Natural killer cell treated with Interleukin-12 subunit alpha and Interleukin-12 subunit beta and Interleukin-15 and Interleukin-18, amount 100 ng/mL, for 72 hours (primary cell): ENCODE results near the gene ZNF579. TPM values are rescaled to one million over a fixed set of nuclear protein-coding genes. Genes with fewer than 3 reads are reported as not detected.
"Not testable (repeated sequence)": the region's sequence is repeated elsewhere in the genome, so short reads cannot be mapped to it uniquely, and the experiment has no call there.

Experiments
- ATAC-seq, 2 donors: fragments of 150-1000 bp; cut with Tn5 transposase in 1 of 2; sonication (Bioruptor Pico), chemical (Tn5 transposase) in 1 of 2; 2 replicates each; pipeline ENCODE4 v1.10.0; 2021
- DNase-seq: peaks from one replicate; pipeline ENCODE4 v3.0.0; 2022; ENCODE audit warnings: low spot score
- H3K27ac Mint-ChIP-seq, 2 donors: 1 replicate in 1 of 2; 2 replicates in 1 of 2; pipeline ENCODE4 v1.8.0; 2022; ENCODE audit warnings: mixed read lengths in 2 of 2, mild to moderate bottlenecking in 1 of 2, moderate library complexity in 1 of 2
- H3K27me3 Mint-ChIP-seq, 2 donors: 1 replicate in 1 of 2; 2 replicates in 1 of 2; pipeline ENCODE4 v1.8.0; 2022; ENCODE audit warnings: mixed read lengths in 2 of 2
- H3K36me3 Mint-ChIP-seq: one replicate; pipeline ENCODE4 v1.8.0; 2022; ENCODE audit warnings: mixed read lengths
- H3K4me1 Mint-ChIP-seq, 2 donors: 1 replicate in 1 of 2; 2 replicates in 1 of 2; pipeline ENCODE4 v1.8.0; 2022; ENCODE audit warnings: low read depth in 2 of 2, mixed read lengths in 2 of 2, mild to moderate bottlenecking in 1 of 2
- H3K4me3 Mint-ChIP-seq: one replicate; pipeline ENCODE4 v1.8.0; 2022; ENCODE audit warnings: mixed read lengths
- H3K9me3 Mint-ChIP-seq: 2 replicates; pipeline ENCODE4 v1.8.0; 2022; ENCODE audit warnings: mixed read lengths
- total RNA-seq, 2 donors: library from RNA; stranded (reverse); gene quantifications; one replicate each; pipeline ENCODE4 v1.2.3, GENCODE V29; 2022

The ZNF579 gene
- total RNA-seq, 2 donors from 2014 or later: 6.5 to 10.2 TPM

DNA sequence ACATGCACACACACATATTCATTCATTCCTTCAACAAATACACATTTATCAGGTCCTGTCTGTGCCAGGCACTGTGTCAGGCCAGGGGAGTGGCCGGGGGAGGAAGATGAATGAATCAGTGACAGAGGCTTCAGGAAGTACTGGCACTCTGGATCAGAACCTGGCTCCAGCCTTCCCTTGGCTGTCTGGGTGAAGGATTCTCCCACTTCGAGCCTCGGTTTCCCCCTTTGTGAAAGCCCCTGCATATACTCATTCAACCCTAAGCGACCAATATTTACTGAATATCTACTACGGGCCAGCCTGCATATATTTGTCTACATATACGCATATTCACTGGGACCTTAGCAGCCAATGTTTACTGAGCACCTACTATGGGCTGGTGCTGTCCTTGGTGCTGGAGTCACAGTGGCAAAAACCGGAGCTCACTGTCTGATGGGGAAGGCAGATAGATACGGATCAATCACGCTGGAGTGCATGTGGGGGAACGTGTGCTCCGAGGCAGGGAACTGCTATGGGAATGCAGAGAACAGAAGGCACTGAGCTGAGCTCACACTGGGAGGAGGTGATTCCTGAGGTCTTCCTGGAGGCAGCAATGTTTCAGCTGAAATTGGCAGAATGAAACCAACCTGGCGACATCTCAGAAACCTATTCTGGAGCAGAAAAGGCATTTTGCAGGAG is 636 bp upstream of the ZNF579 start:
- H3K4me3 Mint-ChIP-seq: peak overlapping the region; percentile 89
- H3K27ac Mint-ChIP-seq: peak overlapping the region; percentile 31 to 73
- no peak for DNase-seq
- no peaks in the 10 kb centered on the region for H3K36me3 Mint-ChIP-seq
- peaks cover 23 to 28% of the 10 kb centered on the region in 2 donors for H3K4me1 Mint-ChIP-seq
- ATAC-seq: no peak
- H3K9me3 Mint-ChIP-seq: no peaks in the 10 kb centered on the region
- H3K27me3 Mint-ChIP-seq: peaks cover 8% of the 10 kb centered on the region in 2 donors

DNA sequence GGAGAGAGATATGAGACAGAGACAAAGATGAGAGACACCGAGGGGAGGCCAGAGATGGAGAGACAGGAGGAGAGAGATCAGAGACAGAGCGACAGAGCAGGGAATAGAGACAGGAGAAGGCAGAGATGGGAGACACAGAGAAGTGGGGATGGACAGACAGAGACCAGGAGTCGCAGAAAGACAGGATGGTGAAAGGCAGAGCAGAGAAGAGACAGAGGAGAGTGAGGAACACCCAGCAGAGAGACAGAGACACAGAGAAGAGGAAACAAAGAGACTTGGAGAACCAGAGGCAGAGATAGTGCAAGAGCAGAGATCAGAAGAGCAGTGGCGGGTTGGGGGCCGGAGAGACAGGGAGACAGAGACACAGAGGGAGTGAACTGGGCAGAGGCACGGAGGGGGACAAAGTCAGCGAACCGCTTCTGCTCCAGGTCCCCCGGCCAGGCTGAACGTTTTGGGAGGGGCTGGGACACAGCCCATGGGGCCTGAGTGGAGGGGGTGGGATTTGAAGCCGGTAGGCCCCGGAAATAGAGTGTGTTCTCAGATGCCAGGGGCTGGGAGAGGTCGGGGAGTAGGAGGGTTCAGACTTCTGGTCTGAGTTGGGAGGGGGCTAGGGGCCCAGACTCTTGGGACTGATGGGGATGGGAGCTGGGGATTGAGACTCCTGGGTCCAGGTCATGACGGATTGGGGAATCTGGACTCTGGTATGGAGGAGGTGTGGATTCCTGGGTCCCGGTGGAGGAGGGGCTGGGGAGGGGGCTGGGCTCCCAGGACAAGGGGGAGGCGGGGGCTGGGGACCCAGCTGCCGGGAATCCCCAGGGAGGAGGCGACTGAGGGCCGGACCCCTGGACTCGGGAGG is 654 bp downstream of the ZNF579 start:
- ATAC-seq (peak; percentile 32 to 34), DNase-seq (no peak)
- no peaks in the 10 kb centered on the region for H3K9me3 Mint-ChIP-seq

DNA sequence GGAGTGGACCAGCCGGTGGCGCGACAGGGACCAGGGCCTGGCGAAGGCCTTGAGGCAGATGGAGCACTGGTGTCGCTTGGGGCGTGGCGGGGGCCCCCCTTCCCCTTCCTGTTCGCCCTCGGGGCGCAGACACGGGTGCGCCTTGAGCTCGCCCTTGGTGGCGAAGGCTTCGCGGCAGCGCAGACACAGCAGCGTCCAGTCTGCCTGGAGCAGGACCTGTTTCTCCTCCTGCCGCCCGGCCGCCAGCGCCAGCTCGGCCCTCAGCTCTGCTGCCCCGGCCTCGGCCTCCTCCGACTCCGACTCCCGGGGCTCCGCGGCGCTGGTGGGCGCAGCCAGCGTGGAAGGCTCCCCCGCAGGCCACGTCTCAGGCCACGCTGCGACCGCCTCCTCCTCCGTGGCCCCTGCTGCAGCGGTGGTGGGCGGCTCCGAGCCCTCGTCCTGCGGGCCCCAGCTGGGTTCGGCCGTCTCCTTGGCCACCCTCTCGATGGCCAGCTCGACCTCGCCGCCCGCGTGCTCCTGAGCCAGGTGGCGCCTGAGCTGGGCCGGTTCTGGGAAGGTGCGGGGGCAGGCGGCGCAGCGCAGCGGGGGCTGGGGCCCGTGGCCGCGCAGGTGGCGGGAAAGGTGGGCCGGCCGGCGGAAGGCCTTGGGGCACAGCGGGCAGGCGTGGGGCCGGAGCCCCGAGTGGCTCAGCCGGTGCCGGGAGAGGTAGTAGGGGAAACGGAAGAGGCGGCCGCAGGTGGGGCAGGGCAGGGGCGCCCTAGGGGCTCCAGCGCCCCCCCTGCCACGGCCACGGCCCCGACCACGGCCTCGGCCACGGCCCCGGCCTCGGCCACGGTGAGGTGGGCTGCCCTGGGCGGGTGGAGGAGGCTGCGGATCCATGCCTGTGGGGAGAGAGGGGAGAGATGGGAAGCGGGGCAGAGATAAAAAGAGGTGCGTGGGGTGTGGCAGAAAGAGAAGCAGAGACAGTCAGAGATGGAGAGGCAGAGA is 1.6 kb downstream of the ZNF579 start:
- no peaks in the 10 kb centered on the region for H3K36me3 Mint-ChIP-seq
- H3K27me3 Mint-ChIP-seq: no peaks in the 10 kb centered on the region
- H3K27ac Mint-ChIP-seq: peak overlapping the region; percentile 65 to 73
- H3K4me1 Mint-ChIP-seq: peaks cover 15 to 20% of the 10 kb centered on the region in 2 donors
- no peaks in the 10 kb centered on the region for H3K9me3 Mint-ChIP-seq
- peak overlapping the region; percentile 89 for H3K4me3 Mint-ChIP-seq
- ATAC-seq: peak in 1 of 2 donors; percentile 40
- DNase-seq: no peak

More for the DNA sequence above, 654 bp downstream of the ZNF579 start:
- Mint-ChIP-seq H3K4me3 (peak overlapping the region; percentile 89), H3K4me1 (peaks cover 15 to 20% of the 10 kb centered on the region in 2 donors), H3K27me3 (peaks cover under 1 to 3% of the 10 kb centered on the region in 2 donors), H3K36me3 (no peaks in the 10 kb centered on the region), H3K27ac (peak overlapping the region; percentile 65 to 73)

DNA sequence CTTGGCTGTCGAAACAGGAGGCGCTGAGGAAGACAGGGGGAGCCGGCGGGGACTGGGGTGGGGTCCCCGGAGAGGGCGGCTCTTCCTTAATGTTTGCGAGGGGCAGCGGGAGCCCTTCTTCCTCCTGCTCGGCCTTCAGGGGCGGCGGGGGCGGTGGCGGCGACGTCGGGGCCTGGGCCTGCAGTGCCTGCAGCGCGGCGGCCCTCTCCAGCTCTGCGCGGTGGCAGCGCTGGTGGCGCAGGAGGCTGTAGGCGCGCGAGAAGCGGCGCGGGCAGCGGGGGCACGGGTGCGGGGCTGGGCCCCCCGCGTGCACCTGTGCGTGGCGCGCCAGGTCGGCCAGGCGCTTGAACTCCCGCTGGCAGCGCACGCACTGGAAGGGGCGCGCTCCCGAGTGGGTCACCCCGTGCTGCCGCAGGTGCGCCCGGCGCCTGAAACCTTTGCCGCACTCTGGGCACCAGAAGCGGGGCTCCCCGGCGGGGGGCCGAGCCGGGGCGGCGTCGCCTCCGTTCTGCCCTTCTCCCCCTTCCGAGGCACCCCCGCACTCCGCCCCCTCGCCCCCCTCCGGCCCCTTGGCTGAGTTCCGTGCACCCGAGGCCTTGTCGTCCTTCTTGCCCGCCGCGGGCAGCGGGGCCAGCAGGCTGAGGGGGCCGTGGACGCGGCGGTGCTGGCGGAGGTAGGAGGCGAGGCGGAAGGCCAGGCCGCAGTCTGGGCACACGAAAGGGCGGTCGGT is 2.5 kb downstream of the ZNF579 start:
- Mint-ChIP-seq H3K4me1 (peaks cover 15 to 20% of the 10 kb centered on the region in 2 donors), H3K4me3 (no peak overlapping the region), H3K9me3 (no peaks in the 10 kb centered on the region), H3K27me3 (no peaks in the 10 kb centered on the region), H3K36me3 (no peaks in the 10 kb centered on the region), H3K27ac (no peak overlapping the region)
- DNase-seq (no peak), ATAC-seq (no peak)

DNA sequence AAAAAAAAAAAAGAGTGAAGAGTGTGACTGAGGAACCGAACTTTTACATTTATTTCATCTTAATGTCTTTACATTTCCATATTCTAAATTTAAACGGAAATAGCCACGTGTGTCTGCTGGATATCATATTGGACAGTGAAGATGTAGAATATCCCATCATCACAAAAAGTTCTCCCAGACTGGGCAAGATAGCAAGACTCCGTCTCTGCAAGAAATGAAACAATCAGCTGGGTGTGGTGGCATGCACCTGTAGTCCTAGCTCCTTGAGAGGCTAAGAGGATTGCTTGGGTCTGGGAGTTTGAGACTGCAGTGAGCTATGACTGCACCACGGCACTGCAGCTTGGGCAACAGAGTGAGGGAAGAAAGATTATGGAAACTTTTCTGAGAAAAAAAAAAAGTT is 3.9 kb downstream of the ZNF579 start:
- Mint-ChIP-seq H3K9me3 (no peaks in the 10 kb centered on the region), H3K36me3 (no peaks in the 10 kb centered on the region), H3K4me3 (no peak overlapping the region), H3K27me3 (no peaks in the 10 kb centered on the region), H3K27ac (no peak overlapping the region), H3K4me1 (peaks cover 12 to 16% of the 10 kb centered on the region in 2 donors)
- DNase-seq (no peak), ATAC-seq (no peak)

DNA sequence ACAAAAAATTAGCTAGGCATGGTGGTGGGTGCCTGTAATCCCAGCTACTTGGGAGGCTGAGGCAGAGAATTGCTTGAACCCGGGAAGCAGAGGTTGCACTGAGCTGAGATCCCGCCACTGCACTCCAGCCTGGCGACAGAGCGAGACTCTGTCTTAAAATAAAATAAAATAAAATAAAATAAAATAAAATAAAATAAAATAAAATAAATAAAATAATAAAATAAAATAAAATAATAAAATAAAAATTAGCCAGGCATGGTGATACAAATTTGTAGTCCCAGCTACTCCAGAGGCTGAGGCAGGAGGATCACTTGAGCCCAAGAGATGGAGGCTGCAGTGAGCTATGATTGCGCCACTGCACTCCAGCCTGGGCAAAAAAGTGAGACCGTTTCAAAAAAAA is 6.7 kb downstream of the ZNF579 start:
- DNase-seq, H3K9me3 Mint-ChIP-seq: not testable (repeated sequence)

DNA sequence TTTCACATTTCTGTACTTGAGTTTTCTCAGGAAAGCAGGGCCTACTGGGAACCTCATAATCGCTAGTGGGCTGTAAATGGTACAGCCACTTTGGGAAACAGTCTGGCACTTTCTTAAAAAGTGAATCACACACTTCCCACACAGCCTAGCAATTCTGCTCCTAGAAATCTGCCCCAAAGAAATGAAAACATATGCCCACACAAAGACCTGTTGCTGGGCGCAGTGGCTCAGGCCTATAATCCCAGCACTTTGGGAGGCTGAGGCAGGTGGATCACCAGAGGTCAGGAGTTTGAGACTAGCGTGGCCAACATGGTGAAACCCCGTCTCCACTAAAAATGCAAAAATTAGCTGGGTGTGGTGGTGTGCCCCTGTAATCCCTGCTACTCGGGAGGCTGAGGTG is 11.2 kb downstream of the ZNF579 start:
- ATAC-seq, H3K27me3 Mint-ChIP-seq, H3K4me1 Mint-ChIP-seq, H3K4me3 Mint-ChIP-seq, DNase-seq, H3K27ac Mint-ChIP-seq, H3K9me3 Mint-ChIP-seq, H3K36me3 Mint-ChIP-seq: not testable (repeated sequence)

More for the DNA sequence above, 6.7 kb downstream of the ZNF579 start:
- H3K4me1 Mint-ChIP-seq, H3K27ac Mint-ChIP-seq, H3K4me3 Mint-ChIP-seq, ATAC-seq, H3K36me3 Mint-ChIP-seq, H3K27me3 Mint-ChIP-seq: not testable (repeated sequence)

DNA sequence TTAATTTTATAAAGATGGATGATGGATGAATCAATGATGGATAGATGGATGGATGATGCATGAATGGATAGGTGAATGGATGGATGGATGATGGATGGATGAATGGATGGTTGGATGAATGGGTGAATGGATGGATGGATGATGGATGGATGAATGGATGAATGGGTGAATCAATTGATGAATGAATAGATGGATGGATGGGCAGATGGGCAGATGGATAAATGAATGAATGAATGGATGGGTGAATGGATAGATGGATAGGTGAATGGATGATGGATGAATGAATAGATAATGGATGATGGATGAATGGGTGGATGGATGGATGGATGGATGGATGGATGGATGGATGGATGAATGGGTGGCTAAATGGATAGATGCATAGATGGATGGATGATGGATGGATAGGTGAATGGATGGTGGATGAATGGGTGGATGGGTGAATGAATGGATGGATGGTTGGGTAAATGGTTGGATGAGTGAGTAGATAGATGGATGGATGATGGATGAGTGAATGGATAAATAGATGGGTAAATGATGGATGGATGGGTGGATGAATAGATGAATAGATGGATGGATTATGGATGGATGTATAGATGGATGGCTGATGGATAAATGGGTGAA is 12.8 kb downstream of the ZNF579 start:
- DNase-seq (no peak), ATAC-seq (no peak)
- Mint-ChIP-seq H3K4me3 (no peak overlapping the region), H3K36me3 (no peaks in the 10 kb centered on the region), H3K4me1 (no peaks in the 10 kb centered on the region), H3K9me3 (no peaks in the 10 kb centered on the region), H3K27ac (no peak overlapping the region), H3K27me3 (peaks cover 5 to 9% of the 10 kb centered on the region in 2 donors)

DNA sequence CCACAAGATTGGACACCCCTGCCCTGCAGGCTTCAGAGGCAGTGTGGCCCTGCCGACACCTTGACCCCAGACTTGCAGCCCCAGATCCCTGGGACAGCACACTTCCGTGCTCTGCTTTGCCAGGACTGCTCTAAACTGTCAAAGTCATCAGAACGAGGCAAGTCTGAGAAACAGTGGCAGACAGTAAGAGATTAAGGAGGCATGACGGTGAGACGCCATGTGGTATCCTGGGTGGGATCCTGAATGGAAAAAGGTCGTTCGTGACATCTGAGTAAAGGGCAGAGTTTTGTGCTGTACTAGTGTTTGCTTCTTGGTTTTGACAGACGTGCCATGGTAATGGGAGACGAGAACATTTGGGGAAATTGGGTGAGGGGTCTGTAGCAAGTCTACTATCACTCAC is 13.8 kb downstream of the ZNF579 start:
- no peaks in the 10 kb centered on the region for H3K4me1 Mint-ChIP-seq
- H3K27ac Mint-ChIP-seq: no peak overlapping the region
- no peaks in the 10 kb centered on the region for H3K36me3 Mint-ChIP-seq
- peaks cover 5 to 9% of the 10 kb centered on the region in 2 donors for H3K27me3 Mint-ChIP-seq
- ATAC-seq: no peak
- H3K4me3 Mint-ChIP-seq: no peak overlapping the region
- no peak for DNase-seq
- no peaks in the 10 kb centered on the region for H3K9me3 Mint-ChIP-seq

DNA sequence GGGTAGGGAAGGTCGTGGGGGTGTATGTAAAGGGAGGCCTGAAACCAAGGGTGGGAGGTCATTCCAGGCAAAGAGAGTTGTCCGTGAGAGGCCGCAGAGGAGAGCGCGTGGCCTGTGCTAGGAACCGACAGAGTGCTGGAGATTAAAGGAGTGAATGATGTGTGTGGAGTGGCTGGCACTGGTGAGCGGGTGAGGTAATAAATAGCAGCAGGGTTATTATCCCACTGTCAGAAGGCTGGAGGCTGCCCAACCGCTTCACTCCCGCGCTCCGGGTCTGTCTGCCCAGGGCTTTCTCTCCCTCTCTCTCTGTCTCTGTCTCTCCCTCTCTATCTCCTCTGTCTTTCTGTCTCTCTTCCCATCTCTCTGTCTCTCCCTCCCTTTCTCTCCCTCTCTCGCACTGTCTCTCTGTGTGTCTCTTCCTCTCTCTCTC is 17.4 kb downstream of the ZNF579 start:
- DNase-seq (no peak), ATAC-seq (no peak)
- no peaks in the 10 kb centered on the region for H3K4me1 Mint-ChIP-seq
- no peak overlapping the region for H3K4me3 Mint-ChIP-seq
- peaks cover 11 to 12% of the 10 kb centered on the region in 2 donors for H3K27me3 Mint-ChIP-seq
- no peaks in the 10 kb centered on the region for H3K9me3 Mint-ChIP-seq
- no peaks in the 10 kb centered on the region for H3K36me3 Mint-ChIP-seq
- no peak overlapping the region for H3K27ac Mint-ChIP-seq

DNA sequence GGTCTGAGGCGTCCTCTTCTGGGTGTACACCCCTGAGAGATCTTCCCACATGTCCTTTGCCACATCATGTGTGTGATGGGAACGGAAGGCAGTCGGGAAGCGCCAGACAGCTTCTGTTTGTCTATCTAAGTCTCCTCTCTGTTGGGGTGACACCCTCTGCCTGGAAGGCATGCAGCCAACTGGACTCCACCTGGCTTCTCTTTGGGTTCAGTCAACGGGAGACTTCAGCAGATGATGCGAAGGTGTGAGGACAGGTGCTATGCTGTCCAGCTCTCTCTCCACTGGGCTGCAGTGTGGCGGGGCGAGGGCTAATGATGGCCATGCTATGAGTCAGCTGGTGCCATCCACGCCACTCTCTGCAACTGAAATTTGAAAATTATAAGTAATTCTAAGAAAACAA is 21.0 kb downstream of the ZNF579 start:
- Mint-ChIP-seq H3K4me1 (no peaks in the 10 kb centered on the region), H3K36me3 (no peaks in the 10 kb centered on the region), H3K27me3 (peaks cover 2 to 9% of the 10 kb centered on the region in 2 donors), H3K4me3 (no peak overlapping the region), H3K27ac (no peak overlapping the region), H3K9me3 (no peaks in the 10 kb centered on the region)
- ATAC-seq: no peak
- DNase-seq: no peak

DNA sequence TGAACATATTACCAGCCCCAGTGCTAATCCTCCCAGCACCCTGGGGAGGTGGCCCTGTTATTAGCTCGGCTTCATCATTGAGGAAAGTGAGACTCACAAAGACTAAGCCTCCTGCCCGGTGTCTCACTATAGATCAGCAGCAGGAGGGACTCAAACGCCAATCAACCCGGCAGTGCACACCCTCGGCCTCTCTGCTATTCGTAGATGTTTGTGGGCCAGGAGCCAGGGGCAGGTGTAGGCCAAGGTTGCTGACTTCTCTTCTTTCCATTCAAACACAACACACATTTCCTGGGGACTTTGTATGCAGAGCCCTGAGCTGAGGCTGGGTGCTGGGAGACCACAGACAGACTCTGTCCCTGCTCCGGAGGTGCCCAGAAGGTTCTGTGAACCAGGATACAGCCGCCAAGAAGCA is 25.9 kb downstream of the ZNF579 start:
- Mint-ChIP-seq H3K4me1 (no peaks in the 10 kb centered on the region), H3K27me3 (peaks cover 6 to 16% of the 10 kb centered on the region in 2 donors), H3K4me3 (no peak overlapping the region), H3K9me3 (no peaks in the 10 kb centered on the region), H3K36me3 (no peaks in the 10 kb centered on the region), H3K27ac (peak overlapping the region in 1 of 2 donors; percentile 28)
- ATAC-seq: no peak
- no peak for DNase-seq
